Breast epithelium (tissue), 4 donors: ENCODE results near the gene EIF4E3. TPM values are rescaled to one million over a fixed set of nuclear protein-coding genes. Genes with fewer than 3 reads are reported as not detected.

ENCODE experiments used
- DNase-seq, 2 donors: peaks; one replicate each; pipeline ENCODE4 v3.0.0-alpha.2; 2019; ENCODE audit warnings: low spot score in 2 of 2
- H3K27ac ChIP-seq, 2 donors: fragments of 200-600 bp; sonication (generic) in 1 of 2; one replicate each; pipeline ENCODE4 v1.5.1; 2016 to 2019; ENCODE audit warnings: mild to moderate bottlenecking in 1 of 2
- H3K27me3 ChIP-seq, 2 donors: fragments of 200-600 bp; sonication (generic) in 1 of 2; one replicate each; pipeline versions ENCODE4 v1.5.1 to v1.6.0; 2017 to 2019; ENCODE audit warnings: control low read depth in 1 of 2, mild to moderate bottlenecking in 1 of 2
- H3K36me3 ChIP-seq: fragments of 200-600 bp; one replicate; pipeline ENCODE4 v1.5.1; 2019
- H3K4me1 ChIP-seq, 2 donors: fragments of 200-600 bp; sonication (generic); one replicate each; pipeline ENCODE4 v1.5.1; 2016 to 2019; ENCODE audit warnings: control low read depth in 1 of 2
- H3K4me3 ChIP-seq, 3 donors: fragments of 200-600 bp; sonication (generic); 1 replicate in 2 of 3; 2 replicates in 1 of 3; pipeline ENCODE4 v1.5.1; 2016 to 2019; ENCODE audit warnings: mild to moderate bottlenecking in 3 of 3, moderate library complexity in 2 of 3
- H3K9me3 ChIP-seq, 2 donors: fragments of 200-600 bp; sonication (generic) in 1 of 2; one replicate each; pipeline ENCODE4 v1.5.1; 2016 to 2019; ENCODE audit warnings: control low read depth in 1 of 2
- CTCF ChIP-seq, 3 donors: fragments of 450-650 bp; IDR thresholded peaks; one replicate each; pipeline ENCODE4 v1.5.1; 2016 to 2017; ENCODE audit warnings: antibody characterized with exemption in 3 of 3, mild to moderate bottlenecking in 3 of 3, moderate library complexity in 3 of 3
- POLR2A ChIP-seq: fragments of 450-650 bp; IDR thresholded peaks from one replicate; pipeline ENCODE4 v1.6.1; 2016; ENCODE audit warnings: antibody characterized with exemption, mild to moderate bottlenecking, moderate library complexity
- POLR2AphosphoS5 ChIP-seq, 3 donors: sonication (generic); formaldehyde crosslinking; IDR thresholded peaks; one replicate each; pipeline ENCODE4 v1.6.1; 2017; ENCODE audit warnings: antibody characterized with exemption in 3 of 3
- intact Hi-C: fragments of 100-400 bp; cut with DNase I; formaldehyde crosslinking; loops from one replicate; pipeline ENCODE4 v1.15.1; 2023; ENCODE audit warnings: low total_unique reads
- total RNA-seq, 3 donors: library from RNA; depleted of rRNA; stranded (reverse); fragments of >200 nt; gene quantifications; one replicate each; pipeline ENCODE4 v1.1.0, GENCODE V29; 2016

EIF4E3 gene
- total RNA-seq, 3 donors from 2014 or later: 16.1 to 34.4 (median 19.3) TPM

GRCh38 chr3:71724171-71724453, 1.1 kb downstream of the EIF4E3 start:
- DNase-seq: no peak
- intact Hi-C loops: no loop called here
- Histone ChIP-seq H3K27ac (peak overlapping the region in 1 of 2 donors; percentile 83), H3K9me3 (no peaks in the 10 kb centered on the region), H3K4me1 (no peaks in the 10 kb centered on the region), H3K27me3 (no peaks in the 10 kb centered on the region), H3K4me3 (peak overlapping the region; percentile 76 to 96 (median 85)), H3K36me3 (no peaks in the 10 kb centered on the region)
- TF ChIP-seq POLR2AphosphoS5 (IDR thresholded peaks at IDR 0.05) (no peak), CTCF (IDR thresholded peaks at IDR 0.05) (no peak), POLR2A (no peak)

GRCh38 chr3:71723452-71724170, 1.6 kb downstream of the EIF4E3 start:
- no peaks in the 10 kb centered on the region for H3K9me3 ChIP-seq
- H3K27me3 ChIP-seq: no peaks in the 10 kb centered on the region
- H3K4me1 ChIP-seq: no peaks in the 10 kb centered on the region
- intact Hi-C loops: no loop called here
- no peak for DNase-seq
- TF ChIP-seq POLR2AphosphoS5 (IDR thresholded peaks at IDR 0.05): no peak
- TF ChIP-seq CTCF (IDR thresholded peaks at IDR 0.05): no peak
- no peak for TF ChIP-seq POLR2A
- no peaks in the 10 kb centered on the region for H3K36me3 ChIP-seq
- H3K4me3 ChIP-seq: peak overlapping the region; percentile 76 to 96 (median 85)
- no peak overlapping the region for H3K27ac ChIP-seq

GRCh38 chr3:71722693-71723092, 2.5 kb downstream of the EIF4E3 start:
- H3K4me1 ChIP-seq: no peaks in the 10 kb centered on the region
- H3K9me3 ChIP-seq: no peaks in the 10 kb centered on the region
- no peak overlapping the region for H3K27ac ChIP-seq
- intact Hi-C loops: no loop called here
- TF ChIP-seq CTCF (IDR thresholded peaks at IDR 0.05) (no peak), POLR2AphosphoS5 (IDR thresholded peaks at IDR 0.05) (no peak), POLR2A (no peak)
- no peak overlapping the region for H3K4me3 ChIP-seq
- H3K27me3 ChIP-seq: no peaks in the 10 kb centered on the region
- H3K36me3 ChIP-seq: no peaks in the 10 kb centered on the region
- no peak for DNase-seq

GRCh38 chr3:71721651-71722157, 3.5 kb downstream of the EIF4E3 start:
- TF ChIP-seq CTCF (IDR thresholded peaks at IDR 0.05): no peak
- TF ChIP-seq POLR2A: no peak
- TF ChIP-seq POLR2AphosphoS5 (IDR thresholded peaks at IDR 0.05): no peak
- H3K4me3 ChIP-seq: no peak overlapping the region
- no peaks in the 10 kb centered on the region for H3K9me3 ChIP-seq
- no peak for DNase-seq
- no peaks in the 10 kb centered on the region for H3K36me3 ChIP-seq
- no peaks in the 10 kb centered on the region for H3K4me1 ChIP-seq
- no peak overlapping the region for H3K27ac ChIP-seq
- no peaks in the 10 kb centered on the region for H3K27me3 ChIP-seq
- intact Hi-C loops: no loop called here

GRCh38 chr3:71721002-71721401, 4.2 kb downstream of the EIF4E3 start:
- Histone ChIP-seq H3K4me1 (no peaks in the 10 kb centered on the region), H3K27ac (no peak overlapping the region)
- intact Hi-C loops: no loop called here

More at GRCh38 chr3:71721002-71721401, 4.2 kb downstream of the EIF4E3 start:
- no peaks in the 10 kb centered on the region for H3K36me3 ChIP-seq
- no peaks in the 10 kb centered on the region for H3K27me3 ChIP-seq
- no peaks in the 10 kb centered on the region for H3K9me3 ChIP-seq
- H3K4me3 ChIP-seq: no peak overlapping the region
- DNase-seq: no peak
- no peak for TF ChIP-seq CTCF (IDR thresholded peaks at IDR 0.05)
- TF ChIP-seq POLR2AphosphoS5 (IDR thresholded peaks at IDR 0.05): no peak
- no peak for TF ChIP-seq POLR2A
